Measurements from ENCODE around the gene KRTAP12-3. TPM values are rescaled to one million over a fixed set of nuclear protein-coding genes. Genes with fewer than 3 reads are reported as not detected.
"Not testable (repeated sequence)": the region's sequence is repeated elsewhere in the genome, so short reads cannot be mapped to it uniquely, and the experiment has no call there.

Gene KRTAP12-3
- total RNA-seq, 1 donor from 2014 or later = not detected

DNA sequence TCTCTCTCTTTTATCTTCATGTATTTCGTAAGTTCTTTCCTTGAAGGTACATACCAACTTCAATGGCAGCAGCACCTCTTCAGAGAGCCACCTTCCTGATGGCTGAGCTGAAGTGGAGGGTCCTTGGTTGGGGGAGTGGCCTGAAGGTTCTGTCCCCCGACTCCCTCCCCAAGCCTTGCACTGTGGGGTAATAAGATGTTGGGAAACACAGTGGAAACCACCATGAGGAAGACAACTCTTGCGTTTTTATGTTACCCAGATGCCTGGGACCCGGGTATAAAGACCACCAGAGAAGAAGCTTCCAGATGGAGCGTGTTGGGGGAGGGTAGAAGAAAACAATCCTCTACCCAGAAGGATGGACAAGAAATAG, 794 bp downstream of the KRTAP12-3 start:
- DNase-seq (no peak), ATAC-seq (ENCODE audit: low read depth) (no peak)
- TF ChIP-seq, protein P1, sequence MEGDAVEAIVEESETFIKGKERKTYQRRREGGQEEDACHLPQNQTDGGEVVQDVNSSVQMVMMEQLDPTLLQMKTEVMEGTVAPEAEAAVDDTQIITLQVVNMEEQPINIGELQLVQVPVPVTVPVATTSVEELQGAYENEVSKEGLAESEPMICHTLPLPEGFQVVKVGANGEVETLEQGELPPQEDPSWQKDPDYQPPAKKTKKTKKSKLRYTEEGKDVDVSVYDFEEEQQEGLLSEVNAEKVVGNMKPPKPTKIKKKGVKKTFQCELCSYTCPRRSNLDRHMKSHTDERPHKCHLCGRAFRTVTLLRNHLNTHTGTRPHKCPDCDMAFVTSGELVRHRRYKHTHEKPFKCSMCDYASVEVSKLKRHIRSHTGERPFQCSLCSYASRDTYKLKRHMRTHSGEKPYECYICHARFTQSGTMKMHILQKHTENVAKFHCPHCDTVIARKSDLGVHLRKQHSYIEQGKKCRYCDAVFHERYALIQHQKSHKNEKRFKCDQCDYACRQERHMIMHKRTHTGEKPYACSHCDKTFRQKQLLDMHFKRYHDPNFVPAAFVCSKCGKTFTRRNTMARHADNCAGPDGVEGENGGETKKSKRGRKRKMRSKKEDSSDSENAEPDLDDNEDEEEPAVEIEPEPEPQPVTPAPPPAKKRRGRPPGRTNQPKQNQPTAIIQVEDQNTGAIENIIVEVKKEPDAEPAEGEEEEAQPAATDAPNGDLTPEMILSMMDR (IDR thresholded peaks at IDR 0.05) = no peak
- CTCF ChIA-PET = no interaction called here
- H3K9me3 Mint-ChIP-seq = peaks cover 24% of the 10 kb centered on the region
- intact Hi-C loops (cut with micrococcal nuclease) = no loop called here
- no peak overlapping the region for H3K27ac Mint-ChIP-seq
- peaks cover 30% of the 10 kb centered on the region for H3K27me3 Mint-ChIP-seq
- POLR2A ChIA-PET = no interaction called here
- no peaks in the 10 kb centered on the region for H3K36me3 Mint-ChIP-seq (ENCODE audit: low read depth)
- H3K4me3 Mint-ChIP-seq = no peak overlapping the region
- peaks cover 2% of the 10 kb centered on the region for H3K4me1 Mint-ChIP-seq

DNA sequence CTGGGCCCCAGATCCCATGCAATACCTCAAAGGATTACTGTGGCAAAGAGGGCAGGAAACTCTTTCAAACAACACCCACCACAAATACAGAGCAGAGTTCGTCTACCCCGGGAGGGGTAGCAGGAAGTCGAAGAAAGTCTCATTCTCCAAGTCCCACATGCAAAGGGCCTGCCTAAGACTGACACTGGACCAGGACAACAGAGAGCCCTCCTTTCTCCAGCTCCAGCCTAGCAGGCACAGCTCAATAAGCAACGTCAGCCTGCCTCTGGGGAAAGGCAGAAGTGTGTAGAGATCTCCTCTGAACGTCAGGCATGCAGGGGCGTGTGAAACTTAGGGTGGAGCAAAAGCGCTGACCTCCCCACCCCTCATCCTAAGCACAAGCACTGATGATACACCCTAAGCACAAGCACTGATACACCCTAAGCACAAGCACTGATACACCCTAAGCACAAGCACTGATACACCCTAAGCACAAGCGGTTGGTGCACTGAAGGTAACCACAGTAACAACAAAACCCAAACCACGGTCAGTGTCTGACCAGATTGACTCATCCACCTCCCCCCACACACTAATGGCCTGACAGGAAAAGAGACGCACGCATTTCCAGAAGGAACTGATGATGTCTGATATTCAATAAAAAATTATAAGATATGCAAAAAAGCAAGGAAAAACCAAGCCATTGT, 1.3 kb downstream of the KRTAP12-3 start:
- H3K27ac Mint-ChIP-seq = no peak overlapping the region
- CTCF ChIA-PET = no interaction called here
- DNase-seq (no peak), ATAC-seq (ENCODE audit: low read depth) (no peak)
- peaks cover 30% of the 10 kb centered on the region for H3K27me3 Mint-ChIP-seq
- H3K4me1 Mint-ChIP-seq = peaks cover 2% of the 10 kb centered on the region
- no peaks in the 10 kb centered on the region for H3K36me3 Mint-ChIP-seq (ENCODE audit: low read depth)
- peaks cover 24% of the 10 kb centered on the region for H3K9me3 Mint-ChIP-seq
- intact Hi-C loops (cut with micrococcal nuclease) = no loop called here
- TF ChIP-seq, protein P1 (IDR thresholded peaks at IDR 0.05) = no peak
- POLR2A ChIA-PET = no interaction called here
- no peak overlapping the region for H3K4me3 Mint-ChIP-seq

DNA sequence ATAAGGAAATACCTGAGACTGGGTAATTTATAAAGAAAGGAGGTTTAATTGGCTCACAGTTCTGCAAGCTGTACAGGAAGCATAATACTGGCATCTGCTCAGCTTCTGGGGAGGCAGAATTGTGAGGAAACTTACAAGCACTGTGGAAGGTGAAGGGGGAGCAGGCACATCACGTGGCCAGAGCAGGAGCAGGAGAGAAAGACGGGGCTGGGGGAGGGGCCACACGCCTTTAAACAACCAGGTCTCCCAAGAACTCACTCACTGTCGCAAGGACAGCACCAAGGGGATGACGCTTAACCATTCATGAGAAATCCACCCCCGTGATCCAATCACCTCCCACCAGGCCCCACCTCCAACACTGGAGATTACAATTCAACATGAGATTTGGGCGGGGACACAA, 3.8 kb downstream of the KRTAP12-3 start:
- DNase-seq; H3K36me3 Mint-ChIP-seq (ENCODE audit: low read depth); H3K4me1 Mint-ChIP-seq; H3K27ac Mint-ChIP-seq; H3K4me3 Mint-ChIP-seq; POLR2A ChIA-PET; ATAC-seq (ENCODE audit: low read depth); CTCF ChIA-PET; intact Hi-C loops (cut with micrococcal nuclease): not testable (repeated sequence)
- Mint-ChIP-seq H3K9me3 (peaks cover 21% of the 10 kb centered on the region), H3K27me3 (peaks cover 47% of the 10 kb centered on the region)

DNA sequence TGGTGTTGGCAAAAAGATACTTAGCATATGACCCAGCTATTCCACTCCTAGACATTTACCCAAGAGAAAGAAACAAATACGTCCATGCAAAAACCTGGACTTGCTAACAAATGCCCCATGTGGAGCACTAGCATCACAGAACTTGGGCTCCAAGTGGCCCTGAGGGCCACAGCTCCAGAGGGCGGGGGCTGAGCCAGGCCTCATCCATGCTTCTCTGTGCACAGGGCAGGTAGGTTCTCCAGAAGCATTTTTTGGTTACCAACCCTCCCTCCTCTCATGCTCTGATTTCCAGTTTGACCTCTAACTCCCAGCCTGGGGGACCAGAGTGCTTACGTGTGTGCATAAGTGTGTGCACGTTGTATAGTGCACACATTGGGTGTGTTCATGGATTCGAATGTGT, 7.0 kb downstream of the KRTAP12-3 start:
- Mint-ChIP-seq H3K27me3 (peaks cover 36% of the 10 kb centered on the region), H3K27ac (no peak overlapping the region), H3K4me3 (no peak overlapping the region), H3K9me3 (peaks cover 8% of the 10 kb centered on the region), H3K4me1 (no peaks in the 10 kb centered on the region), H3K36me3 (ENCODE audit: low read depth) (no peaks in the 10 kb centered on the region)
- ChIA-PET CTCF (no interaction called here), POLR2A (no interaction called here)
- TF ChIP-seq, protein P1 (IDR thresholded peaks at IDR 0.05) = no peak
- ATAC-seq (ENCODE audit: low read depth) (no peak), DNase-seq (no peak)
- intact Hi-C loops (cut with micrococcal nuclease) = no loop called here

DNA sequence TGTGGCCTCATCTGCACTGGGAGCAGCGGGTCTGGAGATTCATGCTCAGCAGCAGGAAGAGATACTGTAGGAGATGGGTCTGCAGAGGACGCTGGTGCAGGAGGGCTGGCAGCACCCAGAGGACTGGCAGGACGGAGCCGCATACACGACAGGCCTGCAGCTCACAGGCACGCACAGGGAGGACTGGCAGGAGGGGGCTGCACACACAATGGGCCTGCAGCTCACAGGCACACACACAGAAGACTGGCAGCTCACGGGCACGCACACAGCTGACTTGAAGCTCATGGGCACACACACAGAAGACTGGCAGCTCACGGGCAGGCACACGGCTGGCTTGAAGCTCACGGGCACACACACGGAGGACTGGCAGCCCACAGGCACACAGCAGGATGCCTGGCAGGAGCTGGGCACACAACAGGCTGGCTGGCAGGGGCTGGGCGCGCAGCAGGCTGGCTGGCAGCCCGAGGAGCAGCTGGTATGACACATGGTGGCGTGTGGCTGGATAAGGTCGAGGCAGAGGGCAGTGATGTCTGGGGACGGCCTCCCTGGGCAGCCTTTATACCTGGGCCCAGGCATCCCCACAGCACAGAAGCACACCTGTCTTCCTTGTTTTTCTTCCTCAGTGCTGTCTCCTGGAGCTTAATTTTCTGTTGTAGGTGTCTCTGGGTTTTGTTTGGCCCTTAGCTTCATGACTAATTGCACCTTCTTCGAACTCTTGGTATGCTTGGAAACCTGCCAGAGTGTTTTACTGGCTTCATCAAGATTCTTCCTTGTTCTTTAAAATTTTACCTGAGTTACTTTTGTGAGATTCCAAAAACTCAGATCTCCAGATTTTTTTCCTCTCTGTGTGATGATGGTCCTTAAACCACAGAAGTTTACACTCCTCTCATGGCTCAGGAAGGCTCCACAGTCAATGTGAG, 8.9 kb downstream of the KRTAP12-3 start, which contains the start of gene KRTAP12-2:
TSS of gene KRTAP12-2 (minus strand) at position 527 of the 920 bp plus-strand sequence. CDS start at position 486, 41 bp downstream.
- Mint-ChIP-seq H3K36me3 (ENCODE audit: low read depth) (no peaks in the 10 kb centered on the region), H3K4me3 (no peak within 1 kb of the TSS), H3K9me3 (peaks cover 11% of the 10 kb centered on the region), H3K27ac (no peak within 1 kb of the TSS), H3K27me3 (peaks cover 32% of the 10 kb centered on the region), H3K4me1 (no peaks in the 10 kb centered on the region)
- intact Hi-C loops (cut with micrococcal nuclease) = no loop called here
- CTCF ChIA-PET = no interaction called here
- no peak for ATAC-seq (ENCODE audit: low read depth)
- POLR2A ChIA-PET = no interaction called here
- TF ChIP-seq, protein P1 (IDR thresholded peaks at IDR 0.05) = no peak
- DNase-seq = no peak
